Middle frontal gyrus (tissue), 1 donor: Measurements from ENCODE around the gene MADCAM1.

Experiments
- DNase-seq: peaks from one replicate; pipeline ENCODE4 v3.0.0-alpha.2; 2015; ENCODE audit warnings: low spot score; ENCODE audit errors: extremely low spot score

Gene MADCAM1

DNA sequence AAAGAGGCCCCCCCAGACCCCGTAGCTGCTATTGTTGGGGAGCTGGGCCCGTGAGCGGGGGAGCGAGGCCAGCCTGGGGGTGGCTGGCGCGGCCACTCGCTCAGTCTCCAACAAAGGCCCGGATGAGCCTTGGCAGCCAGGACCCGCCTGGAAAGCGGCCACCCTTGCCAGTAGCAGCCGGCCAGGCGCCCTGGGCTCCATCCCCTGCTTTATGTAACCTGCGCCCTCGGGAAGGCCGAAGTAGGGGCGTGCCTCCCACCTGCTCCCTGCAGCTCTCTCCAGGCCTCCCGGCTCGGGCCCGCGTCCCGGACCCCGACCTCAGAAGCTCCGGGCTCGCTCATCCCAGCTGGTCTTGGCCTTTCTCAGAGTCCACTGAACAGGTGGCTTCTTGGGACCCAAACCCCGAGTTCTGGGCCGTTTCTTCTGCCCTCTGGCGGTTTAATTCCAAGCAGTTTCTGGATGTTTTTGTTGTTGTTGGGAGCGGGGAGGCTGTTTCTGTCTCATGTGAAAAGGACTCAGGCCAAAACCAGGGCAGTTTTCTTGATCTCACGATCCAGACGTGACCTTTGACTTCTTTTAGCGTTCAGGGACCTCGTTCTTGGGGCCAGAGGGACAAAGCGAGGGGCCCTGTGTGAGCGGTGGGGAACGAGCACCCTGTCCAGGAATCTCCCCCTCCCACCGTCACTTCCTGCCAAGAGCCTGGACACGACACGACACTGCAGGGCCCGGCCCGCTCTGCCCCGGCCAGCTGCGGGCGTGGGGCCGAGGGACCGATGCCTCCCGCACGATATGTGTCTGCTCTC is 36.5 kb downstream of the MADCAM1 start:
- DNase-seq = peak; percentile 38

DNA sequence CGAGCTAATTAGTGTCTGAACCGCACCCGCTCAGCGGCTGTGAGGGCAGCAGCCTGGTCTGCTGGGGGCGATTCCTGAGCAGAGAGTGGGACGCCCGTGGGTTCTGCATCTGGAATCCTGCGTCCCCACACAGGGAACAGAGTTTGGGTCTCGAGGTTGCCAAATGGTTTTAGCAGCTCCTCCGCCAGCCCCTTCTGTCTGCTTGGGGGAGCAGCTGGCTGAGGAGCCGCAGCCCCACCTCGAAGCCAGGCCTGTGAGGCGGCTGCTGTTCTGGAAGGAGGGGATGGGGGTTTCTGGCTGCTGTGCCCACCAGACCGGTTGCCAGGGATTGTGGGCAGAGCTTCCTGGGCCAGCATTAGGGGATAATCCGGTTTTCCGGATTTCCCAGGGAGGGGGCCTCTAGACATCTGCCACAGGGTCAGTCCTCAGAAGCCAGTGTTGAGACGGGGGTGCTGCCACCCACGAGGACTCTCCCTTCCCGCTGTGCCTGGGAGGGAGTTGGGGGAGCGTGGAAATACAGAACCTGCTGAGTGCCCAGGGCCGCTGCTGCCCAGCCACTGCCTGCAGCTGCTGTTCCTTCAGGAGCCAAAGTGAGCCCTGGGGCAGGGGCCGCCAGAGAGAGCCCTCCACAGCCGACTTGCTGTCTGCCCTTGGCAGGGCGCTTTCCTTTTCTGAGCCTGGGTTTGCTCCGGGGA is 37.2 kb downstream of the MADCAM1 start:
- no peak for DNase-seq

DNA sequence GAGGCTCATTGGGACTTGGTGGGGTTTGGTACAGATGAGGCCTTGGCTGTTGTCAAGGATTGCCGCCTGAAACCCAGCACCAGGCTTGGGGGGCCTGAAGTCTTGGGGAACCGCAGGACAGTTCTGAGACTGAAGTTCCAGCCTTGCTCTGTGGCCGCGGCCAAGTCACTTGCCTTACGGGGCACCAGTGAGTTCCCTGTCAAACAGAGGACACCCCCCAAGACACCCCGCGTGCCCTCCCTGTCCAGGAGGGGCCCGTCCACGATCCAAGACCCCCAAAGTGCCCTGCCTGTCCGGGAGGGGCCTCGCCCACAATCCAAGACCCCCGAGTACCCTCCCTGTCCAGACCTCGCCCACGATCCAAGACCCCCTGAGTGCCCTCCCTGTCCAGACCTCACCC is 37.8 kb downstream of the MADCAM1 start:
- no peak for DNase-seq

DNA sequence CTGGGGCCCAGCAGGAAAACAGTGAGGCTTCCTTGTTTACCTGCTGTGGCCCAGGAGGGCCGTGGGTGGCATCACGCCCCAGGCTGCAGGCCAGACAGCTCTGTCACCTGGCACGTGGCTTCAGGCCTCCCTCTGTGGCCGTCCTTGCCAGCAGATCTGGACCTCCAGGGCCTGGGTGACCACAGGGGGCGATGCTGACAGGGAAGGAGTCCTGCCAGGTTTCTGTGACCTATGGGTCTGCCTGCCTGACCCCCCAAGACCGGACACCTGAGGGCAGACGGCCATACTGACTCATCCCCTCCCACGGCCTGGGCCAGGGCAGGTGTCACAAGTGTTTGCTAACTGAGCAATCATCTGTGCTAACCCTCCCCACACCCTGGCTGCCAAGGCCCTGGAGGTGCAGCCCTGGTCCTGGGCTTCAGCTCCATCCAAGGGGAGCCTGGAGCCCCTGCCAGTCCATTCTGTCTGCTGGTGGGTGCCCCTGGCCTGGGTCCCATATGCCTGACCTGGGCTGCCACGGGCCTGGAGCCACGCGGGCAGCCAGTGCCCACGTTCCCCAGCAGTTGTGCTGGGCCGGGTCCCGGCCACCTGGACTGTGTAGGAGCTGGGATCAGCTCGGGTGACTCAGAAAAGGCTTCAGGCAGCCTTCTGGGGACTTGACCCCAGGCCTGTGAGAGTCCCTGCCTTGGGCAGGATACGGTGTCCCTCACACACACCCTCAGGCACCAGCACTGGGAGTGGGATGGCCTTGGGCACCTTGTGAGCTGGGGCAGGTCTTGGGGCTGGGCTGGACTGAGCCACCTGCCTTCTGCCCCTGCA is 38.9 kb downstream of the MADCAM1 start:
- no peak for DNase-seq

DNA sequence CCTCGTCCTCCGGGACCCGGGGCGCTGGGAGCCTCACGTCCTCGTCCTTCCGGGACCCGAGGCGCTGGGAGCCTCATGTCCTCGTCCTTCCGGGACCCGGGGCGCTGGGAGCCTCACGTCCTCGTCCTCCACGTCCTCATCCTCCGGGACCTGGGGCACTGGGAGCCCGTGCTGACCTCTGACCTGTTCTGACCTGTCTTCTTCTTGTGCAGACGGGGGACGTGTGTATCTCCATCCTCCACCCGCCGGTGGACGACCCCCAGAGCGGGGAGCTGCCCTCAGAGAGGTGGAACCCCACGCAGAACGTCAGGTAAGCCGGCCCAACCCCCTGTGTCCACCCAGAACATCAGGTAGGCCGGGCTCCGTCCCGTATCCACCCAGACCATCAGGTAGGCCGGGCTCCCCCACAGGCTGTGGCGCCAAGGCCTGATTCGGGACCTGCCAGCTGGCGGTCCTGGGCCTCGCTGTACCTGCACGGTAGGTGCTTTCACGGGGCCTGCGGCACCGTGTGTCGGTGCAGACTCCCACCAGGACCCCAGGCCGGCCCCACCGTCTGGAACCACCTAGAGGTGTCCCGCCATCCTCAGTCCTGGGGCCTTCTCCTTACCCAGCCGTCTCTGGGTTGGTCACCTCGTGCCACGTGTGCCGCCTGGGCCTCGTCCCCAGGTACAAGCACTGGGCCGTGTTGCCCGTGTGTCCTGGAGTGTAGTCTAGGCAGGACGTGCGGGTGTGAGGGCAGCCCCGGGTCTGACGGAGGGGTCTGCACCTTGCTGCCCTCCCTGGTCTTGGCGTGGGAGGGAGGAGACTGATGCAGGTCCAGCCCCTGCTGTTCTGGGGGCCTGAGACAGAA is 40.0 kb downstream of the MADCAM1 start:
- DNase-seq = no peak

DNA sequence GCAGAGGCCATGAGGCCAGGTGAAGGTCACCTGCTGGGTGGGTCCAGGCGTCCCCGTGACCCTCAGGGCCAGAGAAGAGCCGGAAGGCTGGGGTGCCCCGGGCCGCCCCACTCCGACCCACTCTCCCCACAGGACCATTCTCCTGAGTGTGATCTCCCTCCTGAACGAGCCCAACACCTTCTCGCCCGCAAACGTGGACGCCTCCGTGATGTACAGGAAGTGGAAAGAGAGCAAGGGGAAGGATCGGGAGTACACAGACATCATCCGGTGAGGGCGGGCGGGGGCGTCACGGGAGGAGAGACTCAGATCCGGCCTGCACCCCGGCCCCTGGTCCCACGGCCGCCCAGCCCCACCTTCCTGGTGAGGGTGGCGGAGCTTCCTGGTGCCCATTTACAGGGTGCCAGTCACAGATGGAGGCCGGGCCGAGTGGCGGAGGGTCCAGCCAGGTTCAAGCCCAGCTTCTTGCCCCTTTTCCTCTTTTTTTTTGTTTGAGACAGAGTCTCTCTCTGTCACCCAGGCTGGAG is 40.7 kb downstream of the MADCAM1 start:
- no peak for DNase-seq

DNA sequence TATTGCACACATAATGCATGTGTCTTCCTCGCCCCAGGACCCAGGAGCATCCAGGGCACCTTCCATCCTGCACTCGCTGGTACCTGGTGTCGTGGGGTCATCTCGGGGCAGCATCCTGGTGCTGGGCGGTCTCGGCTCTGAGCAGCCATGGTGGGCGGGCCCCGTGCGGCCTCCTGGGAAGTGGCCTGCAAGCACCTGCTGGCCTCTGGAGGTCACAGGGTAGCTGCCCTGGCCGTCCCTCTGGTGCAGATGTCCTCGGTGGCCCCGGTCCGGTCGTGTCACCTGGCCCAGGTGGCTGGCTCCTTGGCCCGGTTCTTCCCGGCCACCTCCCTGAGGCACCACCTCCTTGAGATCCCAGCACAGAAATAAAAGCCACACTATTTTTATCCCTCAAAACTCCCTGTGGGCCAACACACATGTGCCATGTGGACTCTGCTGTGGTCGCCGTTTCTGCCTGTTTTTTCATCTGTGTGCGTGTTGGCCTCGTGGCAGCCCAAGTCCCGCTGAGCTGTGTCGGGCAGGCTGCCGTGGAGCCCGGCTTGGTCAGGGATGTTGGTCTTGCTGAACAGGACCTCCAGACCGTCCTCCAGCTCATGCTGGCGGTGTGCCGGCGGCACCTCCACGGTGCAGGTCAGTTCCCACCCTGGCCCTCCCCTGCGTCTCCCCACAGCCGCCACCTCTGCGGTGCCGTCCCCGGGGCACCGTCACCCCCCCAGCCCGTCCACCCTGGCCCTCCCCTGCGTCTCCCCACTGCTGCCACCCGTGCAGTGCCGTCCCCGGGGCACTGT is 42.5 kb downstream of the MADCAM1 start:
- DNase-seq = no peak

DNA sequence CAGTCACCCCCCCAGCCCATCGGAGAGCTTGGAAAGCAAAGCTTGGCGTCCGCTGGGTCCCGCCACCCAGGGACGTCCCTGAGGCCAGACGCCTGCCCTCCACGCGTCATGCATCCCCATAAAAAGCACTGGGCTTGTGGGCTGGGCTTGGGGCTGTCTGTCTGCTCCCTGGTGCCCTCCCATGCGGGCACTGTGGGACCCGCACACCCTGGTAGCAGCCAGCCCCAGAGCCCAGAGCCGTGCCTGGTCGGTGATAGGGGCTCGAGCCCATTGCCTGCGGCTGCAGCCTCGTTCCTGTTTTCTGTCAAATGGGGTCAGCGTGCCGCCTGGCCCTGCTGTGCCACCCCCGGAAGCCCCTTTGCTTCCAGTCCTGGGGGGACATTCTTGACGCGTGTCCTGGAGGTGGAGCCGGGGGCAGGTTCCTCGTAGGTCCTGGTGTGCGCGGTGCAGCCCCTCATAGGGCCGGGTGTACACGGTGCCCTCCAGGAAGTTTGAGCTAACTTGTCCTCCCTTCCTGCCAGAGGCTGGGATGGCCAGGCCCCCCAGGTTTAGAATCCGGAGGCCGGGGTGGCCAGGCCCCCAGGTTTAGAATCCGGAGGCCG is 43.2 kb downstream of the MADCAM1 start:
- DNase-seq = no peak

DNA sequence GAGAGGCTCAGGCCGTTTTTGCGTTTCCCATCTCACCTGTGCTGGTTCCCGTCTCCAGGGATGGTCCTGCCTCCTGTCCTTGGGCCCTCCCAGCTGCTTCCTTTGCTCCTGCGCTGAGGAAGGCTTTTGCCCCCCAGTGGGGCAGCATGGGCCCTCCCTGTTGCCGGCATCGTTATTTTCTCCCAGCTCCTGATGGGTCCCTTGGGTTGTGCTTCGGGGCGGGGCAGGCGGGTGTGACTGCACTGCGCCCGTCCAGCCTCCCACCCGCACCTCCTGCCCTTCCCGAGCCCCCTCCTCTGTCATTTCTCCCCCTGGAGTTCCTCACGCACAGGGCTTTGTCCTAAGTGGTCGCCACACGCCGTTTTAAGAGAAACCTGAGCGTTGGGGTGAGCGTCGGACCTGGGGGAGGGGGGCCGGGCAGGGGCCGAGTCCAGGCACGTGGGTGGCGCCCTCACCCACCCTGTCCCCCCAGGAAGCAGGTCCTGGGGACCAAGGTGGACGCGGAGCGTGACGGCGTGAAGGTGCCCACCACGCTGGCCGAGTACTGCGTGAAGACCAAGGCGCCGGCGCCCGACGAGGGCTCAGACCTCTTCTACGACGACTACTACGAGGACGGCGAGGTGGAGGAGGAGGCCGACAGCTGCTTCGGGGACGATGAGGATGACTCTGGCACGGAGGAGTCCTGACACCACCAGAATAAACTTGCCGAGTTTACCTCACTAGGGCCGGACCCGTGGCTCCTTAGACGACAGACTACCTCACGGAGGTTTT is 44.8 kb downstream of the MADCAM1 start:
- no peak for DNase-seq

DNA sequence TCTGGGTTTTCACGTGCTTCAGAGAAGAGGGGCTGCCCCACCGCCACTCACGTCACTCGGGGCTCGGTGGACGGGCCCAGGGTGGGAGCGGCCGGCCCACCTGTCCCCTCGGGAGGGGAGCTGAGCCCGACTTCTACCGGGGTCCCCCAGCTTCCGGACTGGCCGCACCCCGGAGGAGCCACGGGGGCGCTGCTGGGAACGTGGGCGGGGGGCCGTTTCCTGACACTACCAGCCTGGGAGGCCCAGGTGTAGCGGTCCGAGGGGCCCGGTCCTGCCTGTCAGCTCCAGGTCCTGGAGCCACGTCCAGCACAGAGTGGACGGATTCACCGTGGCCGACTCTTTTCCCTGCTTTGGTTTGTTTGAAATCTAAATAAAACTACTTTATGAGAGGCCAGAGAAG is 45.4 kb downstream of the MADCAM1 start:
- DNase-seq = no peak

DNA sequence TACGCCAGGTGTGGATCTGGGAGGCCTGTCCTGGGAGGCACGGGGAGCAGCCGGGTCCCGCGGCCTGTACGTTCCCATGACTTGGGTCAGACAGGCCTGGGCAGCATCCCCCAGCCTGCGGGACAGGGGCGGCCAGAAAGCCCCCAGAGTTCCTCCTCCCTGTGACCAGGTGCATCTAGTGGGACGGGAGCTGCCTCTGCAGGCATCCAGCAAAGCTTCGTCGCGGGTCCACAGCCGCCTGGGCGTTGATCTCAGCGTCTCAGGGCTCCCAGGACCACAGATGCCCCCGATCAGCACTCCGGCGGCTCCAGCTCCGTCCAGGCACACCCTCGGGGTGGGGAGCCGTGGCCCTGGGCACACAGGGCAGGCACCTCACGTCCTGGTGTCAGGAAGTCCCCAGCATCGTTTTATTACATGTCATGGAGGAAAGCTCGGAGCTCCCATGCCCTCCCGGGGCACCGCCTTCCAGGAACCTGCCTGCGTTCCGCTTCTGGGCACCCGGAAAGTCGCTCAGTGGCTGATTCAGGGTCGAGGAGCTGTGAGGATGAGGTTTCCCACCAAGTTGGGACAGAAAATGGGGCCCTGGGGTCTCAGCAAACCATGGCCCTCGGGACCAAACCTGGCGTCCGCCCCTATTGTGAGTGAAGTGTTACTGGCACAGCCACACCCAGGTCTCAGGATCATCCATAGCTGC is 46.0 kb downstream of the MADCAM1 start:
- no peak for DNase-seq

DNA sequence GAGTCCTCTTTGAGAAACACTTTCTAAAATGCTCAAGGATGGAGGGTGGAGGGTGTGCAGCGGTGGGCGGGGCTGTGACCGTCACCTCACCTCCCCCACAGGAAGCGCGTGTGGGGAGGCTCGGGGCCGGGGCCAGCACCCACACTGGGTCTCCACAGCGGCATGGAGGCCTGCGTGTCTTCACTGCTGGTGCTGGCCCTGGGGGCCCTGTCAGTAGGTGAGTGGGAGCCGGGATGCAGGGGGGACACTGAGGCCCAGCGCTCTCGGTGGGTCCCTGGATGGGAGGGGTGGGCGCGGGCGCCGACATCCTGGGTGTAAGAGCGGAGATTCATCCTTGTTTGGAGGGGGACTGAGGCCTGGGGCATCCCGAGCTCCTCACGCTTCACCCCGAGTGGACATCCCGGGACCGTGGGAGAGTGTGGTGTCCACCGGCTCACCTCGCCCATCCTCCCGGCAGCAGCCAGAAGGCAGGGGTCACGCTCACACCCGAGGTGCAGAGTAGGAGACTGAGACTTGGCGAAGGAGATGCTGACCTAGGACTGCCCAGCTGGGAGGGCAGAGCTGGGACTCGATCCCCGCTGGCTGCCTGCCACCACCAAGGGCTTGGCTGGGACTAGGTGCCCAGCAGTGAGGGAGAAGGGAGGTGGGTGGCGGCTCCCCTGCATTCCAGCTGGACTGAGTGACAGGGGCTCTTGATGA is 47.8 kb downstream of the MADCAM1 start, which contains the start of gene GZMM:
GZMM (plus strand) TSS at position 144 of the 699 bp plus-strand sequence; CDS start at position 163, 19 bp downstream.
- DNase-seq = no peak

DNA sequence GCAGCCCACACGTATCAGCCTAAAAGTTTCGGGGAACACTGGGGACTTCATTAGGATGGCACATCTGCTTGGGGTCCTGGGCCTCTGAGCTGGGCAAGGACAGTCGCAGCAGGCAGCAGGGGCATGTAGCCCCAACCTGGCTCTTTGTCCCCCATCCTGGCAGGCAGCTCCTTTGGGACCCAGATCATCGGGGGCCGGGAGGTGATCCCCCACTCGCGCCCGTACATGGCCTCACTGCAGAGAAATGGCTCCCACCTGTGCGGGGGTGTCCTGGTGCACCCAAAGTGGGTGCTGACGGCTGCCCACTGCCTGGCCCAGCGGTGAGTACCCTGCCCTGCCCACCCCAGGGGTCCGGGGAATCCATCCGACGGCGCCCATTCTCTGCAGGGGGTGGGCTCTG is 50.8 kb downstream of the MADCAM1 start:
- DNase-seq = no peak

DNA sequence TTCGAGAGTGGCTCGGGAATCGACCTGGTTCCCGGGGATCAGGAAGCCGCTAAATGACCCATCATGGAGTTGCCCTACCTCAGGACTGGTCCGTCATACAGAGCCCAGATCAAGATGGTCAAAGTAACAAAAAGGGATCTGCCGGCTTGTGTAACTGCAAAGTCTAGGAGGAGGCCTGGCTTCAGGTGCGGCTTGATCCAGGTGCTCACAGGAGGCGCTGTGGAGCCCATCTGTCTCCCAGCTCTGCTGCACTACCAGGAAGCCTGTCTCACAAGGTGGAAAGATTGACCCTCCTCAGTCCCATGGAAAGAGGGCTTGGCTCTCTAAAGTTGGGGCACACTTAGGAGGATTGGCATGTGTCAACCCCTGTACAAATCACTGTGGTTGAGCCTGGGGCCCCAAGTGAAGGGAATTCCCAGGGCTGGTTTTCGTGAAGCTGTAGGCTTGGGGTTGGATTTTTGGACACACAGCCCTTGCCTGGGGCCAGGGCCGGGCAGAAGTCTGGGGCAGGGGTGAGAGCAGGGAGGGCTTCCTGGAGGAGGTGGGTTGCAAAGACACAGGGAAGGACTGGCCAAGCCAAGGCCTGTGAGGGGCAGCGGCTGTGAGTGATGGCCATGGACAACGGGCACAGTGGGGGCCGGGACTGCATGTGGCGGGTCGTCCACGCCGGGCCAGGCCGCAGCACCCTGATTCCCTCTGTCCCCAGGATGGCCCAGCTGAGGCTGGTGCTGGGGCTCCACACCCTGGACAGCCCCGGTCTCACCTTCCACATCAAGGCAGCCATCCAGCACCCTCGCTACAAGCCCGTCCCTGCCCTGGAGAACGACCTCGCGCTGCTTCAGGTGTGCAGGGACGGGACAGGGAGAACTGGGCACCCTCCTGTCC is 51.8 kb downstream of the MADCAM1 start:
- no peak for DNase-seq

DNA sequence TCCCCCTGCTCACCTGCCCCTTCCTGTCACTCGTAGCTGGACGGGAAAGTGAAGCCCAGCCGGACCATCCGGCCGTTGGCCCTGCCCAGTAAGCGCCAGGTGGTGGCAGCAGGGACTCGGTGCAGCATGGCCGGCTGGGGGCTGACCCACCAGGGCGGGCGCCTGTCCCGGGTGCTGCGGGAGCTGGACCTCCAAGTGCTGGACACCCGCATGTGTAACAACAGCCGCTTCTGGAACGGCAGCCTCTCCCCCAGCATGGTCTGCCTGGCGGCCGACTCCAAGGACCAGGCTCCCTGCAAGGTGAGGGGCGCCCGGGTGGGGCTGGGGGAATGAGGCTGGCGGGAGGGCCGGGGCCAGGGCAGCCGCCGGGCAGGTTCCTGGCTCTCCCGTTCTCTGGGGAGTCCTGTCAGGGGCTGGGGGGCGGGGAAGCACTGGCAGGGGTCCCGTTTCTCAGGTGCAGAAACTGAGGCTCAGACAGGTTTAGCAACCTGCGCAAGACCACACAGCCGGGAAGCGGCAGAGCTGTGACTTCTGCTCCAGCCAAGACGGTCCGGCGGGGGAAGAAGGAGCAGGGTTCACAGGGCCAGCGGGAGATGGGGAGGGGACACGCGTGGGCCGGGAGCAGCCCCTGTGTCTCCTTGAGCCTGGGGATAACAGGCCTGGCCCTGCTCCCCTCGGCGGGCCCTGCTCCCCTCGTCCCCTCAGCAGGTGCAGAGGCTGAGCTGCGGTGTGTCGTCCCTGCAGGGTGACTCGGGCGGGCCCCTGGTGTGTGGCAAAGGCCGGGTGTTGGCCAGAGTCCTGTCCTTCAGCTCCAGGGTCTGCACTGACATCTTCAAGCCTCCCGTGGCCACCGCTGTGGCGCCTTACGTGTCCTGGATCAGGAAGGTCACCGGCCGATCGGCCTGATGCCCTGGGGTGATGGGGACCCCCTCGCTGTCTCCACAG is 52.9 kb downstream of the MADCAM1 start:
- DNase-seq = no peak
